ENCODE data around the gene SUPT20HL2. TPM values are rescaled to one million over a fixed set of nuclear protein-coding genes. Genes with fewer than 3 reads are reported as not detected.
"Not testable (repeated sequence)": the region's sequence is repeated elsewhere in the genome, so short reads cannot be mapped to it uniquely, and the experiment has no call there.

Gene SUPT20HL2
- total RNA-seq (not detected), polyA plus RNA-seq (not detected), total RNA-seq (not detected)

DNA sequence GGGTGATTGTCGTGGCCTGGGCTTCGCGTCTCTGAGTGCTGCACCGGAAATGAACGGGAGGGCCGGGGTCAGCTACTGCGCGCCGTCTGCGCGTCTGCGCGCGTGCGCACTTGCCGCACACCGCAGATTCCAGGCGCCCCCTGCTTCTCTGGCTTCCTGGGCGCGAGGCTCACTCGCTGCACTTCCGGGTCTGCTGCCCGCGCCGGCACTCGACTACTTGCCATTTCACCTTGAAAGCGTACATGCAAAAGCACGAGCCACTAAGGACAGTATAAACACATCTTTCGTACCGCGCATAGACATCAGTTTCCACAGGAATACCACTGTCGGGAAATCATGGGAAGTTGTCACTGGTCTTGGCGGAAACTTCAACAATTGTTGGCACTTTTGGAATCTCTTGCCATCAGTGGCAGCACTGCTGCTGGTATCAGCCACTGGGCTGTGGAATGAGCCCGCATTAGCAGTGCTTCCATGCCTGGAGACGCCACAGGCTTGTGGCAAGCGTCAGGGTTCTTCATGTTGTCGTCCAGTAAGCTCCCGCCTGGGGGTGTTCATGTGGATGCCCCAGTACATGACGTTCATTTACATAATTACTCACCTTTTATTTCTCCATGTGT is at the start of gene SUPT20HL2:
TSS of gene SUPT20HL2 (minus strand) at position 51 of the 617 bp plus-strand sequence. CDS start 754 bp downstream, outside the sequence.
- Histone ChIP-seq H3K4me3 (ENCODE audit: low read length) (no peak within 1 kb of the TSS), H3K9me3 (ENCODE audit: control insufficient read depth in 2 of 3, low read length in 3 of 3) (no peaks in the 10 kb centered on the region), H3K36me3 (ENCODE audit: control insufficient read depth in 2 of 3, insufficient read depth in 3 of 3, low read length in 3 of 3) (no peaks in the 10 kb centered on the region), H3K27me3 (ENCODE audit: control insufficient read depth in 2 of 2, insufficient read depth in 2 of 2, low read length in 2 of 2) (no peaks in the 10 kb centered on the region), H3K27ac (ENCODE audit: low read depth, low read length) (no peak within 1 kb of the TSS), H3K4me1 (ENCODE audit: control insufficient read depth in 2 of 2, insufficient read depth in 2 of 2, low read length in 2 of 2) (no peaks in the 10 kb centered on the region)
- DNase-seq, result no peak
- ATAC-seq, result no peak
- no peaks in the 10 kb centered on the region for H3K9me3 Mint-ChIP-seq
- peaks cover 0 to 3% (median 0%) of the 10 kb centered on the region in 5 donors for H3K27me3 Mint-ChIP-seq
- POLR2A ChIA-PET, result no interaction called here
- no peaks in the 10 kb centered on the region for H3K36me3 Mint-ChIP-seq
- H3K27ac Mint-ChIP-seq, result peak within 1 kb of the TSS in 1 of 9 donors; percentile 48
- intact Hi-C loops (cut with micrococcal nuclease), result no loop called here
- CTCF ChIA-PET, result no interaction called here
- H3K4me1 Mint-ChIP-seq, result peaks cover 0 to 5% (median 0%) of the 10 kb centered on the region in 7 donors
- no peak within 1 kb of the TSS for H3K4me3 Mint-ChIP-seq

DNA sequence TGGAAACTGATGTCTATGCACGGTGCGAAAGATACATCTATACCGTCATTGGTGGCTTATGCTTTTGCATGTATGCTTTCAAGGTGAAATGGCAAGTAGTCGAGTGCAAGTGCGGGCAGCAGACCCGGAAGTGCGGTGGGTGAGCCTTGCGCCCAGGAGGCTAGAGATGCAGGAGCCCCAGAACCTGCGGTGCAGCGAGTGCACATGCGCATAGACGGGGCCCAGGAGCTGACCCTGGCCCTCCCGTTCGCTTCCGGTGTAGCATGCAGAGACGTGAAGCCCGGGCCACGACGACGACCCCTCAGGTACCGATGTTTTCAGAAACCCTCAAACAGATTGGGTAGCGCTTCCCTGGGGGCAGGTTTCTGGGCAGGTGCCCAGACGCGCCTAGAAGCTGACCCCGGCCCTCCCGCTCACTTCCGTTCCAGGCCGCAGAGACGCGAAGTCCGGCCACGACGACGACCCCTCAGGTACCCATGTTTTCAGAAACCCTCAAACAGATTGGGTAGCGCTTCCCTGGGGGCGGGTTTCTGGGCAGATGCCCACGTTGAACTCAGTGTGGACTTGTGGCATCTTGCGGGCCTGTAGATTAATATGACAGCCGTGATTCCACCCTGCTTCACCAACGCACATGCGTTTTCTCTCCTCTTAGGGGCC is 48.3 kb upstream of the SUPT20HL2 start:
- H3K4me1 ChIP-seq (ENCODE audit: control insufficient read depth in 2 of 2, insufficient read depth in 2 of 2, low read length in 2 of 2); H3K4me3 Mint-ChIP-seq; H3K27ac Mint-ChIP-seq; H3K27ac ChIP-seq (ENCODE audit: low read depth, low read length); DNase-seq; H3K36me3 Mint-ChIP-seq; H3K4me3 ChIP-seq (ENCODE audit: low read length); H3K36me3 ChIP-seq (ENCODE audit: control insufficient read depth in 2 of 3, insufficient read depth in 3 of 3, low read length in 3 of 3); ATAC-seq; H3K9me3 Mint-ChIP-seq; H3K9me3 ChIP-seq (ENCODE audit: control insufficient read depth in 2 of 3, low read length in 3 of 3); POLR2A ChIA-PET; H3K27me3 Mint-ChIP-seq; H3K27me3 ChIP-seq (ENCODE audit: control insufficient read depth in 2 of 2, insufficient read depth in 2 of 2, low read length in 2 of 2); intact Hi-C loops (cut with micrococcal nuclease): not testable (repeated sequence)
- CTCF ChIA-PET, result interaction anchor here (1.2 kb wide), 1 partner anchor 8 kb away, joined by 4 read pairs; no protein-coding TSS in a partner anchor
- H3K4me1 Mint-ChIP-seq, result peaks cover 0 to 16% (median 0%) of the 10 kb centered on the region in 7 donors

DNA sequence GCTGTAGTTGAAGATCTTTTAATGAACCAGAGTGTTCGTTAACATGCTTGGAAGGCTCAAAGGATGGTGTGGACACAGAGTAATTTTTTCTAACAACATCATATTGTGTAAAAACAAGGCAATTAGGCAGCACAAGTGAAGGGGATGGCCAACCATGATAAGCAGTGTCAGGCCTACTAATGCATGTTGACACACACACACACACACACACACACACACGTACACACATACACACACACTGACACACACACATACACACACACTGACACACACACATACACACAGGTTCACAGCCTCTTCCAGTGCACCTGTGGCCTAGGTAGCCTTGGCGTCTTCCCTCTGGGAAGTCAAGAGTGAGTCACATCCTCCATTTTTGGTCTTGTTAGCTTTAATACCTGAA is 46.4 kb upstream of the SUPT20HL2 start, which contains the start of gene SUPT20HL1:
TSS of gene SUPT20HL1 (plus strand) at position 368 of the 400 bp plus-strand sequence. CDS start 2,122 bp downstream, outside the sequence.
- no peaks in the 10 kb centered on the region for H3K27me3 Mint-ChIP-seq
- DNase-seq (no peak), ATAC-seq (no peak)
- no peak within 1 kb of the TSS for H3K4me3 ChIP-seq (ENCODE audit: low read length)
- POLR2A ChIA-PET, result no interaction called here
- no peaks in the 10 kb centered on the region for H3K4me1 ChIP-seq (ENCODE audit: control insufficient read depth in 2 of 2, insufficient read depth in 2 of 2, low read length in 2 of 2)
- no peaks in the 10 kb centered on the region for H3K9me3 Mint-ChIP-seq
- H3K27ac Mint-ChIP-seq, result no peak within 1 kb of the TSS
- intact Hi-C loops (cut with micrococcal nuclease), result no loop called here
- peaks cover 0 to 11% (median 0%) of the 10 kb centered on the region in 7 donors for H3K4me1 Mint-ChIP-seq
- no peaks in the 10 kb centered on the region for H3K27me3 ChIP-seq (ENCODE audit: control insufficient read depth in 2 of 2, insufficient read depth in 2 of 2, low read length in 2 of 2)
- CTCF ChIA-PET, result no interaction called here
- H3K4me3 Mint-ChIP-seq, result no peak within 1 kb of the TSS
- no peaks in the 10 kb centered on the region for H3K36me3 Mint-ChIP-seq
- H3K27ac ChIP-seq (ENCODE audit: low read depth, low read length), result no peak within 1 kb of the TSS
- H3K9me3 ChIP-seq (ENCODE audit: control insufficient read depth in 2 of 3, low read length in 3 of 3), result no peaks in the 10 kb centered on the region
- no peaks in the 10 kb centered on the region for H3K36me3 ChIP-seq (ENCODE audit: control insufficient read depth in 2 of 3, insufficient read depth in 3 of 3, low read length in 3 of 3)

DNA sequence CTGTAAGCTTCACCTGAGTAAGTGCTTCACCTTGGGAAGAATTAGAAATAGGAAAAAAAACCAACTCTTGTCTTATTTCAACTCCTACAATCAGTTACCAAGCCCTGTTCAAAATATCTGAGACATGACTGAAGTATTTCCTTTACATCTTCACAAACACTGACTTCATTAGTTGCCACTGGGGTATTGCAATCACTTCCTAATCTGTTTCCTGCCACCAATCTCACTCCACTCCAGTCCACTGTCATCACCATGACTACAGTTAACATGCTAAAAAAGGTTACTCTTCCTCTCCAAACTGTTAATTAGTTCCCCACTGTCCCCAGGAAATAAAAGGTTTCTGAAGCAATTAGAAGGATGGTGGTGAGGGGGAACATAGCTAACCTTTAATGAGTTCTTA is 43.2 kb upstream of the SUPT20HL2 start:
- Histone ChIP-seq H3K4me3 (ENCODE audit: low read length) (no peak overlapping the region), H3K9me3 (ENCODE audit: control insufficient read depth in 2 of 3, low read length in 3 of 3) (no peaks in the 10 kb centered on the region), H3K27ac (ENCODE audit: low read depth, low read length) (no peak overlapping the region), H3K27me3 (ENCODE audit: control insufficient read depth in 2 of 2, insufficient read depth in 2 of 2, low read length in 2 of 2) (no peaks in the 10 kb centered on the region), H3K4me1 (ENCODE audit: control insufficient read depth in 2 of 2, insufficient read depth in 2 of 2, low read length in 2 of 2) (no peaks in the 10 kb centered on the region), H3K36me3 (ENCODE audit: control insufficient read depth in 2 of 3, insufficient read depth in 3 of 3, low read length in 3 of 3) (no peaks in the 10 kb centered on the region)
- H3K27me3 Mint-ChIP-seq, result no peaks in the 10 kb centered on the region
- DNase-seq (no peak), ATAC-seq (no peak)
- CTCF ChIA-PET, result interaction anchor here (1.7 kb wide), 1 partner anchor 14 kb away, joined by 7 read pairs; no protein-coding TSS in a partner anchor
- peak overlapping the region in 1 of 9 donors; percentile 5 for H3K27ac Mint-ChIP-seq
- peaks cover 0 to 1% (median 0%) of the 10 kb centered on the region in 11 donors for H3K9me3 Mint-ChIP-seq
- H3K4me1 Mint-ChIP-seq, result peaks cover 0 to 6% (median 0%) of the 10 kb centered on the region in 7 donors
- no peak overlapping the region for H3K4me3 Mint-ChIP-seq
- no peaks in the 10 kb centered on the region for H3K36me3 Mint-ChIP-seq
- intact Hi-C loops (cut with micrococcal nuclease), result no loop called here
- POLR2A ChIA-PET, result no interaction called here

DNA sequence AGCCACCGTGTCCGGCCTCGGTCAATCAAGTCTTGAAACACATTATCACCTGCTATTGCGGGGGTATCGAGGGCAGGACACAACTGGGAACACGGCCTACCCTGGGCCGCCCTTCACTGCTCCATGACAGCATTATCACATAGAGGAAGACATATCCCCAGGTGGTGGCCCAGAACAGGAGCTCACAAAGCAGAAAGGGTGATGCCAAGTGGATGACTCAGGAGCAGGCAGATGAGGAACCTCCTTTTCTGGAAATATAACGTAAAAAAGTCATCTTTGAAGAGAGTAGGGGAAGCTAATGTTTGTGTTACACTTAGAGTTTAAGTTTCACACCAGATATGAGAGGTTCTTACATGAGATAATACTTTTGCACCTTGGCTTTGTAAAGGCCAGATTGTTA is 41.2 kb upstream of the SUPT20HL2 start:
- Mint-ChIP-seq H3K27ac (no peak overlapping the region), H3K4me1 (peaks cover 0 to 6% (median 0%) of the 10 kb centered on the region in 7 donors), H3K27me3 (no peaks in the 10 kb centered on the region), H3K36me3 (no peaks in the 10 kb centered on the region), H3K9me3 (peaks cover 0 to 1% (median 0%) of the 10 kb centered on the region in 11 donors), H3K4me3 (no peak overlapping the region)
- Histone ChIP-seq H3K27me3 (ENCODE audit: control insufficient read depth in 2 of 2, insufficient read depth in 2 of 2, low read length in 2 of 2) (no peaks in the 10 kb centered on the region), H3K9me3 (ENCODE audit: control insufficient read depth in 2 of 3, low read length in 3 of 3) (no peaks in the 10 kb centered on the region), H3K4me1 (ENCODE audit: control insufficient read depth in 2 of 2, insufficient read depth in 2 of 2, low read length in 2 of 2) (no peaks in the 10 kb centered on the region), H3K36me3 (ENCODE audit: control insufficient read depth in 2 of 3, insufficient read depth in 3 of 3, low read length in 3 of 3) (no peaks in the 10 kb centered on the region), H3K4me3 (ENCODE audit: low read length) (no peak overlapping the region), H3K27ac (ENCODE audit: low read depth, low read length) (no peak overlapping the region)
- ATAC-seq (no peak), DNase-seq (no peak)
- intact Hi-C loops (cut with micrococcal nuclease), result no loop called here
- POLR2A ChIA-PET, result no interaction called here
- CTCF ChIA-PET, result interaction anchor here (0.6 kb wide), 1 partner anchor 494 kb away, joined by 4 read pairs; no protein-coding TSS in a partner anchor

DNA sequence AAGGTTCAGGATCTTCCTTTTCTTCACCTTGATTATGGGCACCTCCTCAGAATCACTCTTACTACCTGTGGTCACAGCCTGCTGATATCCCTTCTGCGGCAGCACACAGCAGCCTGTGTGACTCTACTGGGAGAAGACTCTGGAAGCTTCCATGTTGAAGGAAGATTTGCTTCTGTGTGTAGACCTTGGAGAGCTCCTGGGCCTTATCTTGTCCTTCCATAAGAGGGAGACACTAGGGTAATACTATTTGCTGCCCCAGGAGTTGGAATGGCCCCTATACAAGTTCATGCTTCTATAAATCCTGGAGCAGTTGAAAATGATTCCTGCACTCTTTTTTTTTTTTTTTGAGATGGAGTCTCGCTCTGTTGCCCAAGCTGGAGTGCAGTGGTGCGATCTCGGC is 36.3 kb upstream of the SUPT20HL2 start:
- H3K27ac Mint-ChIP-seq, result no peak overlapping the region
- Histone ChIP-seq H3K36me3 (ENCODE audit: control insufficient read depth in 2 of 3, insufficient read depth in 3 of 3, low read length in 3 of 3) (no peaks in the 10 kb centered on the region), H3K9me3 (ENCODE audit: control insufficient read depth in 2 of 3, low read length in 3 of 3) (no peaks in the 10 kb centered on the region), H3K27ac (ENCODE audit: low read depth, low read length) (no peak overlapping the region), H3K4me1 (ENCODE audit: control insufficient read depth in 2 of 2, insufficient read depth in 2 of 2, low read length in 2 of 2) (no peaks in the 10 kb centered on the region), H3K4me3 (ENCODE audit: low read length) (no peak overlapping the region), H3K27me3 (ENCODE audit: control insufficient read depth in 2 of 2, insufficient read depth in 2 of 2, low read length in 2 of 2) (no peaks in the 10 kb centered on the region)
- ChIA-PET POLR2A (no interaction called here), CTCF (no interaction called here)
- no peak for DNase-seq
- no peak overlapping the region for H3K4me3 Mint-ChIP-seq
- H3K36me3 Mint-ChIP-seq, result no peaks in the 10 kb centered on the region
- H3K4me1 Mint-ChIP-seq, result no peaks in the 10 kb centered on the region
- intact Hi-C loops (cut with micrococcal nuclease), result no loop called here
- no peaks in the 10 kb centered on the region for H3K27me3 Mint-ChIP-seq
- ATAC-seq, result no peak
- H3K9me3 Mint-ChIP-seq, result peaks cover 0 to 1% (median 0%) of the 10 kb centered on the region in 11 donors

DNA sequence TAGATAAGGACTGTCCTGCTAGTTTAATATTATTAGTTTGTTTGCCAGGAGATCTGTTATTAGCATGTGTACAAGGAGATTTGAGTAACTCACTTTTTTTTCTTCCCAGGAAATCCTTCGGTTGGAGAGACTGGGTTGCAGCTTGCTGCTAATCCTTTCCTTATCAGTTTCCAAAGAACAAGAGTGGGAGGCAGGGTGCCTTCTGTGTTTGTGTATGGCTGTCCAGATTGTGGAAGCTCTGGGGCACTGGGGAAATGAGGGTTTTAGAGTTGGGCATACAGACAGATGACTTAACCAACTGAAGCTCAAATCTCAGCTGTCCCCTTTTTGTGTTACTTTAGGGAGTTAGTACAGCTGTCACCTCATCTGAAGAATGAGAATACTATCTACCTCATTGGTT is 34.0 kb upstream of the SUPT20HL2 start:
- no peak for DNase-seq
- Mint-ChIP-seq H3K4me3 (no peak overlapping the region), H3K9me3 (no peaks in the 10 kb centered on the region), H3K36me3 (no peaks in the 10 kb centered on the region), H3K4me1 (peaks cover 0 to 8% (median 5%) of the 10 kb centered on the region in 7 donors), H3K27ac (no peak overlapping the region), H3K27me3 (no peaks in the 10 kb centered on the region)
- Histone ChIP-seq H3K27me3 (ENCODE audit: control insufficient read depth in 2 of 2, insufficient read depth in 2 of 2, low read length in 2 of 2) (no peaks in the 10 kb centered on the region), H3K4me3 (ENCODE audit: low read length) (no peak overlapping the region), H3K9me3 (ENCODE audit: control insufficient read depth in 2 of 3, low read length in 3 of 3) (no peaks in the 10 kb centered on the region), H3K36me3 (ENCODE audit: control insufficient read depth in 2 of 3, insufficient read depth in 3 of 3, low read length in 3 of 3) (no peaks in the 10 kb centered on the region), H3K4me1 (ENCODE audit: control insufficient read depth in 2 of 2, insufficient read depth in 2 of 2, low read length in 2 of 2) (no peaks in the 10 kb centered on the region), H3K27ac (ENCODE audit: low read depth, low read length) (no peak overlapping the region)
- ChIA-PET POLR2A (no interaction called here), CTCF (no interaction called here)
- ATAC-seq, result no peak
- intact Hi-C loops (cut with micrococcal nuclease), result no loop called here
